ENCODE measurements around the gene ALDH3A1. TPM values are rescaled to one million over a fixed set of nuclear protein-coding genes. Genes with fewer than 3 reads are reported as not detected.
A peak's percentile ranks its signal among the peaks of the same experiment; 100 is the strongest.

Gene ALDH3A1
- total RNA-seq, 2 donors from 2014 or later: 0.42 to 0.44 TPM

GRCh38 chr17:19787733-19788357 is 39.7 kb upstream of the ALDH3A1 start:
- Histone ChIP-seq H3K36me3 (ENCODE audit: control insufficient read depth, insufficient read depth, low read length) (peaks cover 40% of the 10 kb centered on the region), H3K4me3 (ENCODE audit: low read length) (no peak overlapping the region), H3K27me3 (ENCODE audit: control insufficient read depth, insufficient read depth, low read length, poor library complexity, severe bottlenecking) (no peaks in the 10 kb centered on the region), H3K9ac (ENCODE audit: extremely low read depth, low read length, poor library complexity, severe bottlenecking) (no peak overlapping the region), H3K4me1 (ENCODE audit: control insufficient read depth, insufficient read depth, low read length) (no peaks in the 10 kb centered on the region), H3K9me3 (ENCODE audit: control insufficient read depth, low read length) (peaks cover 8% of the 10 kb centered on the region), H3K27ac (ENCODE audit: low read depth, low read length) (no peak overlapping the region)
- H3K36me3 Mint-ChIP-seq (ENCODE audit: low read depth): peaks cover 56% of the 10 kb centered on the region
- no peak overlapping the region for H3K4me3 Mint-ChIP-seq
- H3K4me1 Mint-ChIP-seq: no peaks in the 10 kb centered on the region
- no peak for TF ChIP-seq CTCF (conservative IDR thresholded peaks at IDR 0.05)
- 90% methylated on average over 5 to 7 of the region's 7 CpGs for WGBS, 2 experiments (ENCODE audit: insufficient coverage in 1 of 2, insufficient read length in 1 of 2)
- no peak for DNase-seq
- H3K27ac Mint-ChIP-seq: no peak overlapping the region
- H3K9me3 Mint-ChIP-seq: peaks cover 7% of the 10 kb centered on the region
- H3K27me3 Mint-ChIP-seq (ENCODE audit: insufficient read depth): no peaks in the 10 kb centered on the region

GRCh38 chr17:19785854-19786253 is 37.8 kb upstream of the ALDH3A1 start:
- H3K4me1 ChIP-seq (ENCODE audit: control insufficient read depth, insufficient read depth, low read length): no peaks in the 10 kb centered on the region
- no peaks in the 10 kb centered on the region for H3K9me3 Mint-ChIP-seq
- H3K4me1 Mint-ChIP-seq: no peaks in the 10 kb centered on the region
- no peak overlapping the region for H3K4me3 ChIP-seq (ENCODE audit: low read length)
- H3K27ac Mint-ChIP-seq: no peak overlapping the region
- H3K27me3 ChIP-seq (ENCODE audit: control insufficient read depth, insufficient read depth, low read length, poor library complexity, severe bottlenecking): no peaks in the 10 kb centered on the region
- H3K27ac ChIP-seq (ENCODE audit: low read depth, low read length): no peak overlapping the region
- 89 to 100% methylated on average over 1 to 3 of the region's 4 CpGs for WGBS, 2 experiments (ENCODE audit: insufficient coverage in 1 of 2, insufficient read length in 1 of 2)
- no peak overlapping the region for H3K9ac ChIP-seq (ENCODE audit: extremely low read depth, low read length, poor library complexity, severe bottlenecking)
- no peaks in the 10 kb centered on the region for H3K27me3 Mint-ChIP-seq (ENCODE audit: insufficient read depth)
- H3K36me3 Mint-ChIP-seq (ENCODE audit: low read depth): peaks cover 55% of the 10 kb centered on the region
- peak; percentile 66 for TF ChIP-seq CTCF (conservative IDR thresholded peaks at IDR 0.05)
- H3K36me3 ChIP-seq (ENCODE audit: control insufficient read depth, insufficient read depth, low read length): peaks cover 36% of the 10 kb centered on the region
- H3K9me3 ChIP-seq (ENCODE audit: control insufficient read depth, low read length): no peaks in the 10 kb centered on the region
- no peak overlapping the region for H3K4me3 Mint-ChIP-seq
- peak; percentile 73 for DNase-seq

DNA sequence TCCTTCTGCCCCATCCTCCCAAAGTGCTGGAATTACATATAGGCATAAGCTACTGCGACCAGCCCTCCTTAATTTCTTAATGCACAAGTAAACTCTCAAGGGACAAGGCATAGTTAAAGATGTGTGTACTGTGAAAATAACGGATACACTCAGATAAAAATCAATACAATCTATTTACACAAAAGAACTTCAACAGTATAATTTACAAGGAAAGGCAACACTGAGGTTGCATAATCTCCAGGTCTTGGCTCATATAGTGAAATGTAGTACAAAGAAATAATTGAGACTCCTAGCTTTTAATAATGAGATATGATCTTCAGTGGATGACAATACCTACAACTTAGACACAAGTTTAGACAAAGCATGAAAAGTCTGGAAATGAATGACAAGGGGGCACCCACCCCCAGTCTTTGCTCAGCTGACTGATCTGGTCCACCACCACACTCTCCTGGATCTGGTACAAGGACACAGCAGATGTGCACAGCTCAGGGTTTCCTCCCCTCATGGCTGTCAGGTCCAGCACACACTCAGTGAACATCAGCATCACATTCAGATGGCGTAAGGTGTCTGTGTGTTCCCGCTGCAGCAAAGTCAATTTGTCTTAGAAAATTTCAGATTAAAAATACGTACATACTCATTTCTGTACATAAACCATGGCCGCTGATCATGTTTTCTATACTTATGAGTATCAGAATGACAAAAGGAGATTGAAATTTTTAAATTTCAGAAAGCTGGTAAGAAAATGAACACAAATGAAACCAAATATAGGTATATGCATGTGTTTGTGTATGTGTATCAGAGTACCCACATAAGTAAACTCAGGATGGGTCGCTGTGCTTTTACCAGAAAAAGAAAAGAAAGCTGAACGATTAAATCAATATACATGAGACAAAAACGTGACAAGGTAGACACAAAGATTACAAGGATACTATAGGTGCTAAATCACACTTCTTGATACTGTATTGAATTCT is 33.7 kb upstream of the ALDH3A1 start:
- Histone ChIP-seq H3K4me1 (ENCODE audit: control insufficient read depth, insufficient read depth, low read length) (no peaks in the 10 kb centered on the region), H3K27ac (ENCODE audit: low read depth, low read length) (no peak overlapping the region)
- no peak overlapping the region for H3K4me3 Mint-ChIP-seq

More for the DNA sequence above, 33.7 kb upstream of the ALDH3A1 start:
- H3K9ac ChIP-seq (ENCODE audit: extremely low read depth, low read length, poor library complexity, severe bottlenecking): no peak overlapping the region
- Mint-ChIP-seq H3K4me1 (no peaks in the 10 kb centered on the region), H3K9me3 (no peaks in the 10 kb centered on the region), H3K36me3 (ENCODE audit: low read depth) (peaks cover 33% of the 10 kb centered on the region), H3K27ac (no peak overlapping the region), H3K27me3 (ENCODE audit: insufficient read depth) (no peaks in the 10 kb centered on the region)
- no peaks in the 10 kb centered on the region for H3K27me3 ChIP-seq (ENCODE audit: control insufficient read depth, insufficient read depth, low read length, poor library complexity, severe bottlenecking)
- H3K36me3 ChIP-seq (ENCODE audit: control insufficient read depth, insufficient read depth, low read length): peaks cover 49% of the 10 kb centered on the region
- H3K9me3 ChIP-seq (ENCODE audit: control insufficient read depth, low read length): no peaks in the 10 kb centered on the region
- WGBS, 2 experiments (ENCODE audit: insufficient coverage in 1 of 2, insufficient read length in 1 of 2): 95 to 100% methylated on average over 5 to 9 of the region's 9 CpGs
- DNase-seq: no peak
- no peak for TF ChIP-seq CTCF (conservative IDR thresholded peaks at IDR 0.05)
- no peak overlapping the region for H3K4me3 ChIP-seq (ENCODE audit: low read length)
